SK-N-SH (cell line): ENCODE data around the gene PLCB1. TPM values are rescaled to one million over a fixed set of nuclear protein-coding genes. Genes with fewer than 3 reads are reported as not detected.

Experiments
- CTCF ChIA-PET: fragments of 300-600, 350-600 bp; formaldehyde crosslinking; extraction: SDS; loops from one replicate; lab custom pipeline; 2021; lab: Yijun Ruan, JAX
- POLR2A ChIA-PET: fragments of 350-600 bp; sonication (Branson Sonifier 250); formaldehyde crosslinking; extraction: SDS; loops from one replicate; lab custom pipeline; 2020; ENCODE audit warnings: antibody characterized with exemption, inconsistent platforms; lab: Yijun Ruan, JAX
- DNase-seq: peaks from one replicate; pipeline ENCODE4 v3.0.0; 2012
- H2AFZ ChIP-seq: fragments of 200-600 bp; sonication (generic); 2 replicates; pipeline ENCODE4 v1.8.1; 2016; ENCODE audit warnings: antibody characterized with exemption, mild to moderate bottlenecking, low read depth
- H3F3A ChIP-seq: fragments of 200-600 bp; sonication (generic); replicated peaks from 2 replicates; pipeline ENCODE3; 2016; ENCODE audit warnings: antibody characterized with exemption, mild to moderate bottlenecking; ENCODE audit not compliant: insufficient read depth
- H3K27ac ChIP-seq, 2 experiments: fragments of 200-500 bp in 1 of 2; fragments of 200-600 bp in 1 of 2; sonication (Bioruptor generic) in 1 of 2; sonication (generic), shearing (Covaris generic) in 1 of 2; 2 replicates each; pipeline versions ENCODE4 v1.5.1 to v1.6.1; 2014 to 2016; ENCODE audit warnings: low read depth in 2 of 2, inconsistent platforms in 1 of 2, low read length in 1 of 2, mild to moderate bottlenecking in 1 of 2, mixed read lengths in 1 of 2
- H3K27me3 ChIP-seq: fragments of 200-600 bp; sonication (generic), shearing (Covaris generic); 2 replicates; pipeline ENCODE4 v1.6.1; 2016; ENCODE audit warnings: mixed run types; ENCODE audit not compliant: insufficient read depth
- H3K36me3 ChIP-seq, 2 experiments: fragments of 200-500 bp in 1 of 2; fragments of 200-600 bp in 1 of 2; sonication (Bioruptor generic) in 1 of 2; sonication (generic) in 1 of 2; replicated peaks in 1 of 2; 2 replicates each; pipeline versions ENCODE3 to v1.5.1; 2014 to 2016; ENCODE audit warnings: low read length in 1 of 2, mild to moderate bottlenecking in 1 of 2; ENCODE audit not compliant: insufficient read depth in 2 of 2, control insufficient read depth in 1 of 2
- H3K4me1 ChIP-seq, 2 experiments: fragments of 200-500 bp in 1 of 2; fragments of 200-600 bp in 1 of 2; sonication (Bioruptor generic) in 1 of 2; sonication (generic), shearing (Covaris generic) in 1 of 2; 2 replicates each; pipeline versions ENCODE4 v1.5.1 to v1.6.1; 2014 to 2016; ENCODE audit warnings: low read depth in 1 of 2, low read length in 1 of 2, mixed run types in 1 of 2; ENCODE audit not compliant: insufficient read depth in 2 of 2, control insufficient read depth in 1 of 2
- H3K4me2 ChIP-seq: fragments of 200-600 bp; sonication (generic), shearing (Covaris generic); 2 replicates; pipeline ENCODE4 v1.6.1; 2017; ENCODE audit warnings: mixed run types
- H3K4me3 ChIP-seq, 2 experiments: fragments of 200-500 bp in 1 of 2; fragments of 200-600 bp in 1 of 2; sonication (Bioruptor generic) in 1 of 2; sonication (generic), shearing (Covaris generic) in 1 of 2; 2 replicates each; pipeline versions ENCODE4 v1.5.1 to v1.8.1; 2014 to 2016; ENCODE audit warnings: low read depth in 2 of 2, inconsistent platforms in 1 of 2, low read length in 1 of 2, mild to moderate bottlenecking in 1 of 2, mixed read lengths in 1 of 2, moderate library complexity in 1 of 2
- H3K79me2 ChIP-seq: fragments of 200-600 bp; sonication (generic); 2 replicates; pipeline ENCODE4 v1.8.1; 2017; ENCODE audit warnings: mild to moderate bottlenecking; ENCODE audit not compliant: insufficient read depth
- H3K9ac ChIP-seq: fragments of 200-600 bp; sonication (generic); 2 replicates; pipeline ENCODE4 v1.6.1; 2017; ENCODE audit warnings: mixed run types
- H3K9me2 ChIP-seq: fragments of 200-600 bp; sonication (generic); 2 replicates; pipeline ENCODE4 v1.6.1; 2017; ENCODE audit warnings: mixed run types
- H3K9me3 ChIP-seq: fragments of 200-600 bp; sonication (generic); 2 replicates; pipeline ENCODE4 v1.6.1; 2017; ENCODE audit warnings: mixed run types, mild to moderate bottlenecking, moderate library complexity
- H4K20me1 ChIP-seq: fragments of 200-600 bp; sonication (generic); 2 replicates; pipeline ENCODE4 v1.6.1; 2017; ENCODE audit warnings: mild to moderate bottlenecking, mixed run types; ENCODE audit not compliant: insufficient read depth
- EP300 ChIP-seq, 2 experiments: IDR thresholded peaks; 2 replicates each; pipeline versions ENCODE4 v1.4.0 to v1.6.1; 2012; ENCODE audit warnings: borderline replicate concordance in 1 of 2, low read depth in 1 of 2, low read length in 1 of 2
- FOSL2 ChIP-seq: IDR thresholded peaks from 2 replicates; pipeline ENCODE4 v1.4.0; 2012; ENCODE audit warnings: low read depth, mild to moderate bottlenecking, moderate library complexity, borderline replicate concordance
- FOXJ3 ChIP-seq: sonication (generic); formaldehyde crosslinking; IDR thresholded peaks from 2 replicates; pipeline ENCODE4 v1.5.1; 2020; ENCODE audit warnings: mild to moderate bottlenecking, missing genetic modification reagents
- GABPA ChIP-seq: IDR thresholded peaks from 2 replicates; pipeline ENCODE4 v1.4.0; 2012; ENCODE audit warnings: low read depth, mild to moderate bottlenecking
- NFIC ChIP-seq: IDR thresholded peaks from 2 replicates; pipeline ENCODE4 v1.4.0; 2012; ENCODE audit warnings: borderline replicate concordance
- RCOR1 ChIP-seq: fragments of 150-350 bp; IDR thresholded peaks from 2 replicates; pipeline ENCODE4 v1.6.1; 2017; ENCODE audit warnings: antibody characterized with exemption, low read length
- TCF12 ChIP-seq: IDR thresholded peaks from 2 replicates; pipeline ENCODE4 v1.4.0; 2012
- USF1 ChIP-seq: IDR thresholded peaks from 2 replicates; pipeline ENCODE4 v1.4.0; 2012; ENCODE audit warnings: low read depth, borderline replicate concordance
- ZBTB33 ChIP-seq: IDR thresholded peaks from 2 replicates; pipeline ENCODE4 v1.4.0; 2012; ENCODE audit warnings: low read depth, borderline replicate concordance
- WGBS: methylation state at CpG from one replicate; pipeline ENCODE4 v1.1.6; 2017; ENCODE audit warnings: low lambda C conversion rate; 5-methylcytosine and 5-hydroxymethylcytosine counted together
- polyA plus RNA-seq, 3 experiments: library from polyadenylated mRNA; depleted of rRNA; stranded (reverse); fragments of >200 nt; gene quantifications; 2 replicates each; pipeline ENCODE4 v1.2.3, GENCODE V29; 2012
- TF ChIP-seq, protein P1 (sequence below): IDR thresholded peaks from 2 replicates; pipeline ENCODE4; 2012

The PLCB1 gene
- polyA plus RNA-seq, 1 of the 3 experiments (the other 2 are of a cell fraction), result 10.5 TPM

DNA sequence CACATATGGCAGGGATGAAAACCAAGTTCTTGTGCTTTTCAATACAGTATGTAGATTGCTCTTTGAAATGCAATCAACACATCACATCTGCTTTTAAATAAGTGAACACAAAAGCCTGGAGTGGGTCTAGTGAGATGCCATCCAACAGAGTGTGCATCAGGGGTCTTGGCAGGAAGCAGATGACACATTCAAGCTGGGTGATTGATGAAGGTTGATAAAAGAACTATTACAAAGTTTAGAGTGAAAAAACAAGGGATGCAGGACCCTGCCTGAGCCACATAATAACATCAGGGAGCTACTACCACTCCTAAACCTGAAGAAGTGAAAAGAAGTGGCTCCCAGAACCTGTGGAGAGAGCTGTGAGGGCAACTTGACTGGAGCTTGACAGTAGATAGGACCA lies 16.6 kb upstream of the PLCB1 start:
- Histone ChIP-seq H3K27me3 (no peaks in the 10 kb centered on the region), H3K4me3 (no peak overlapping the region), H3K27ac (peak overlapping the region in 1 of 2 experiments; percentile 79; a peak in 1 of 4 replicates), H3F3A (peaks cover 15% of the 10 kb centered on the region), H3K9me2 (no peaks in the 10 kb centered on the region), H4K20me1 (no peaks in the 10 kb centered on the region), H2AFZ (no peak overlapping the region), H3K4me2 (no peak overlapping the region), H3K9ac (no peak overlapping the region), H3K4me1 (peaks cover 22 to 29% of the 10 kb centered on the region in 2 experiments; a peak in 3 of 4 replicates), H3K79me2 (no peaks in the 10 kb centered on the region), H3K9me3 (no peaks in the 10 kb centered on the region), H3K36me3 (no peaks in the 10 kb centered on the region)
- CTCF ChIA-PET, result interaction anchor here (0.9 to 2.6 kb wide), 4 partner anchors 16 to 607 kb away, joined by 3 to 13 read pairs (median 3); partner anchors contain the start of gene PLCB1
- POLR2A ChIA-PET, result no interaction called here
- no peak for TF ChIP-seq USF1
- TF ChIP-seq, protein P1, sequence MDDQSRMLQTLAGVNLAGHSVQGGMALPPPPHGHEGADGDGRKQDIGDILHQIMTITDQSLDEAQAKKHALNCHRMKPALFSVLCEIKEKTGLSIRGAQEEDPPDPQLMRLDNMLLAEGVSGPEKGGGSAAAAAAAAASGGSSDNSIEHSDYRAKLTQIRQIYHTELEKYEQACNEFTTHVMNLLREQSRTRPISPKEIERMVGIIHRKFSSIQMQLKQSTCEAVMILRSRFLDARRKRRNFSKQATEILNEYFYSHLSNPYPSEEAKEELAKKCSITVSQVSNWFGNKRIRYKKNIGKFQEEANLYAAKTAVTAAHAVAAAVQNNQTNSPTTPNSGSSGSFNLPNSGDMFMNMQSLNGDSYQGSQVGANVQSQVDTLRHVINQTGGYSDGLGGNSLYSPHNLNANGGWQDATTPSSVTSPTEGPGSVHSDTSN, result peak; percentile 18; the same call in 1 of the 2 replicates
- DNase-seq, result no peak

DNA sequence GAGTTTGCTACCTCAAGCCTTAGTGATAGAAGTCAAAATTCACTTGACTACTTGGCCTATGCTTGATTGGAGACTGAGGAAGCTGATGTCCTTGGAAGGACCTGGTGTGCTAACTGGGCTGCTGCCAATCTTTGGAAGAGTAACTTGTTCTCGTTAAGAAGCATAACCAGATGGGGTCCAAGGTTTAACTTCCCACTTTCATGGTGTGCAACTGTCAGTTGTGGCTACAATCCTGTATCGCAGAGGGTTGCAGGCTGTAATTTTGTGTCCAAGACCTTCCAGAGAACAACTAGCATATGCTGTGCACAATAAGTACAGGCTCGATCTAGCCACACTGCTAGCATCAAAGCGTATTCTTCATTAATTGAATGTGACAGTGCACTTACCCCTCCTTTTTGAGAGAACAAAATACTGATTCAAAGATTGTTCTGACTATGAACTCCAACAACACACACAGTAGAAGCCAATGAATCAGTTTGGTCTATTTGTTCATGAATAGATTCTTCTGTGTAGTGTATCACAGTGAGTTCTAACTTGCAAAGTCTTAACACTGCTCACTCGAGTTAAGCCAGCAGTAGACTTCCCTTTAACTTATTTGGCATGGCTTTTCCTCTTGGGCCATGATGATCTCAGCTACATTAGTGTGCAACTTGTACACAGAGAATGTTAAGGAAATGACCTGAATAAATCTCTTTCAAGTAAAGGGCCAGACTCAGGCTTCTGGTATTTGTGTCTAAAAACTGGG lies 15.8 kb upstream of the PLCB1 start:
- Histone ChIP-seq H3K79me2 (no peaks in the 10 kb centered on the region), H3K27ac (peak overlapping the region; percentile 47 to 79), H3F3A (peaks cover 15% of the 10 kb centered on the region), H3K9ac (no peak overlapping the region), H3K9me2 (no peaks in the 10 kb centered on the region), H2AFZ (peak overlapping the region; percentile 19; the same call in 1 of the 2 replicates), H3K27me3 (no peaks in the 10 kb centered on the region), H3K9me3 (no peaks in the 10 kb centered on the region), H3K4me1 (peaks cover 22 to 29% of the 10 kb centered on the region in 2 experiments; a peak in 3 of 4 replicates), H3K36me3 (no peaks in the 10 kb centered on the region), H3K4me3 (no peak overlapping the region), H3K4me2 (peak overlapping the region; percentile 12), H4K20me1 (no peaks in the 10 kb centered on the region)
- CTCF ChIA-PET, result interaction anchor here (0.9 to 2.6 kb wide), 4 partner anchors 15 to 606 kb away, joined by 3 to 13 read pairs (median 3); partner anchors contain the start of gene PLCB1
- DNase-seq, result no peak
- no peak; the same call in 1 of the 2 replicates for TF ChIP-seq ZBTB33
- TF ChIP-seq, protein P1, result peak; percentile 78
- no peak for TF ChIP-seq FOXJ3 (CRISPR knock-in tag)
- peak; percentile 30; the same call in 1 of the 2 replicates for TF ChIP-seq FOSL2
- no peak for TF ChIP-seq RCOR1
- TF ChIP-seq TCF12, result peak; percentile 72
- peak; percentile 49; the same call in 1 of the 2 replicates for TF ChIP-seq NFIC
- peak in 1 of 2 experiments; percentile 54; a peak in 1 of 4 replicates for TF ChIP-seq EP300 (IDR thresholded peaks at IDR 0.05; ENCODE audit: borderline replicate concordance in 1 of 2, low read depth in 1 of 2, low read length in 1 of 2)
- TF ChIP-seq GABPA, result no peak
- POLR2A ChIA-PET, result no interaction called here
- 15% methylated on average over 5 of the region's 5 CpGs for WGBS
